Aorta (tissue), 5 donors: ENCODE measurements around the gene MED12L. TPM values are rescaled to one million over a fixed set of nuclear protein-coding genes. Genes with fewer than 3 reads are reported as not detected.

Source experiments
- ATAC-seq: fragments of 200-7000 bp; cut with Tn5 transposase; one replicate; pipeline ENCODE4 v1.9.1; 2022; ENCODE audit warnings: moderate library complexity; ENCODE audit not compliant: low FRiP score
- DNase-seq, 2 donors: peaks; one replicate each; pipeline ENCODE4 v3.0.0-alpha.2; 2020
- H3K27ac ChIP-seq, 2 donors: one replicate each; pipeline ENCODE4 v1.5.1; 2013; ENCODE audit warnings: low read length in 2 of 2, mild to moderate bottlenecking in 2 of 2, moderate library complexity in 2 of 2, control low read depth in 1 of 2, inconsistent platforms in 1 of 2, low read depth in 1 of 2
- H3K27me3 ChIP-seq, 2 donors: one replicate each; pipeline ENCODE4 v1.6.1; 2013; ENCODE audit warnings: control low read depth in 1 of 2, low read length in 1 of 2, mild to moderate bottlenecking in 1 of 2, moderate library complexity in 1 of 2; ENCODE audit not compliant: insufficient read depth in 2 of 2, control insufficient read depth in 1 of 2
- H3K36me3 ChIP-seq, 2 donors: one replicate each; pipeline ENCODE4 v1.6.1; 2013; ENCODE audit warnings: control low read depth in 1 of 2, low read length in 1 of 2, mild to moderate bottlenecking in 1 of 2; ENCODE audit not compliant: insufficient read depth in 2 of 2, control insufficient read depth in 1 of 2
- H3K4me1 ChIP-seq, 2 donors: one replicate each; pipeline ENCODE4 v1.6.1; 2013; ENCODE audit warnings: low read length in 2 of 2, control low read depth in 1 of 2, mild to moderate bottlenecking in 1 of 2, moderate library complexity in 1 of 2; ENCODE audit not compliant: insufficient read depth in 2 of 2, control insufficient read depth in 1 of 2
- H3K4me3 ChIP-seq, 2 donors: one replicate each; pipeline ENCODE4 v1.5.1; 2013; ENCODE audit warnings: low read length in 2 of 2, control low read depth in 1 of 2, mild to moderate bottlenecking in 1 of 2
- H3K9me3 ChIP-seq: one replicate; pipeline ENCODE4 v1.6.1; 2013; ENCODE audit warnings: mild to moderate bottlenecking, low read length; ENCODE audit not compliant: control insufficient read depth
- whole genome bisulfite sequencing, 2 donors: extraction: QIAGEN DNeasy Blood & Tissue Kit; methylation state at CpG; one replicate each; pipeline ENCODE4 v1.1.7; 2013; 5-methylcytosine and 5-hydroxymethylcytosine counted together
- intact Hi-C, 2 donors: fragments of 100-400 bp; cut with DNase I; formaldehyde crosslinking; loops; one replicate each; pipeline versions ENCODE4 v1.14.2 to v1.15.0; 2022
- polyA plus RNA-seq, 2 donors: library from polyadenylated mRNA; stranded (reverse); fragments of 200-250 nt; gene quantifications; one replicate each; pipeline ENCODE4 v1.2.3, GENCODE V29; 2013
- total RNA-seq, 2 donors: library from RNA; stranded (reverse); fragmentation: NEBNext Ultra II Directional; extraction: Animal tissue kit (Norgen Biotek cat#: 25700); gene quantifications; one replicate each; pipeline ENCODE4 v1.2.1, GENCODE V29; 2021
- donor health status: healthy with polysubstance abuse.
- donor health status: Bipolar disorder and iron deficiency.
- donor health status: DM: no; HTN: no; CAD: no.
- donor health status: DM: no; HTN: no; CAD: no.
- donor health status: DM: yes; HTN: yes; CAD: no.

MED12L gene
- total and polyA plus RNA-seq, 4 donors, result 1.1 to 2.3 TPM; not detected in 2

- ATAC-seq (no peak), DNase-seq (no peak)
- 86 to 92% methylated on average over 5 of the region's 5 CpGs for WGBS, 2 donors
- Histone ChIP-seq H3K4me1 (no peaks in the 10 kb centered on the region), H3K27ac (no peak overlapping the region), H3K27me3 (no peaks in the 10 kb centered on the region), H3K4me3 (no peak overlapping the region), H3K36me3 (no peaks in the 10 kb centered on the region), H3K9me3 (no peaks in the 10 kb centered on the region)
- intact Hi-C loops, result no loop called here
Observed at GRCh38 chr3:151265166-151265565, 179.7 kb downstream of the MED12L start.

GRCh38 chr3:151265866-151266265 lies 180.4 kb downstream of the MED12L start:
- Histone ChIP-seq H3K4me1 (peaks cover 0 to 2% of the 10 kb centered on the region in 2 donors), H3K27ac (no peak overlapping the region)

GRCh38 chr3:151267066-151267465 lies 181.6 kb downstream of the MED12L start:
- ATAC-seq, result no peak
- Histone ChIP-seq H3K4me3 (no peak overlapping the region), H3K4me1 (peaks cover 0 to 2% of the 10 kb centered on the region in 2 donors), H3K9me3 (no peaks in the 10 kb centered on the region), H3K36me3 (no peaks in the 10 kb centered on the region), H3K27me3 (no peaks in the 10 kb centered on the region), H3K27ac (no peak overlapping the region)
- no peak for DNase-seq
- intact Hi-C loops, result no loop called here
- 92 to 95% methylated on average over 1 of the region's 1 CpG for WGBS, 2 donors

More at GRCh38 chr3:151265866-151266265, 180.4 kb downstream of the MED12L start:
- no peaks in the 10 kb centered on the region for H3K9me3 ChIP-seq
- no peak for DNase-seq
- WGBS, 2 donors, result 86 to 89% methylated on average over 5 of the region's 5 CpGs
- intact Hi-C loops, result no loop called here
- no peaks in the 10 kb centered on the region for H3K27me3 ChIP-seq
- H3K36me3 ChIP-seq, result no peaks in the 10 kb centered on the region
- no peak overlapping the region for H3K4me3 ChIP-seq
- ATAC-seq, result no peak

GRCh38 chr3:151268267-151269235 lies 183.1 kb downstream of the MED12L start:
- 95% methylated on average over 11 of the region's 11 CpGs for WGBS, 2 donors
- Histone ChIP-seq H3K27ac (no peak overlapping the region), H3K4me1 (peaks cover 0 to 2% of the 10 kb centered on the region in 2 donors), H3K9me3 (no peaks in the 10 kb centered on the region), H3K4me3 (no peak overlapping the region), H3K36me3 (no peaks in the 10 kb centered on the region), H3K27me3 (no peaks in the 10 kb centered on the region)
- ATAC-seq, result no peak
- no peak for DNase-seq
- intact Hi-C loops, result no loop called here

- 7 to 13% methylated on average over 5 of the region's 5 CpGs for WGBS, 2 donors
Observed at GRCh38 chr3:151269631-151270030, 184.2 kb downstream of the MED12L start.

GRCh38 chr3:151275091-151275490 lies 189.6 kb downstream of the MED12L start:
- DNase-seq, result no peak
- H3K9me3 ChIP-seq, result no peaks in the 10 kb centered on the region
- 92 to 93% methylated on average over 5 of the region's 5 CpGs for WGBS, 2 donors
- peaks cover 0 to 2% of the 10 kb centered on the region in 2 donors for H3K4me1 ChIP-seq
- intact Hi-C loops, result loop anchor here in 1 of 2 donors (10.0 kb wide), 1 partner anchor 480 kb away; no protein-coding TSS in a partner anchor
- H3K27me3 ChIP-seq, result no peaks in the 10 kb centered on the region
- no peak for ATAC-seq
- no peak overlapping the region for H3K27ac ChIP-seq
- no peaks in the 10 kb centered on the region for H3K36me3 ChIP-seq
- H3K4me3 ChIP-seq, result no peak overlapping the region

More at GRCh38 chr3:151269631-151270030, 184.2 kb downstream of the MED12L start:
- H3K27me3 ChIP-seq, result no peaks in the 10 kb centered on the region
- ATAC-seq, result no peak
- intact Hi-C loops, result loop anchor here in 1 of 2 donors (10.0 kb wide), 1 partner anchor 475 kb away; no protein-coding TSS in a partner anchor
- no peak overlapping the region for H3K27ac ChIP-seq
- no peaks in the 10 kb centered on the region for H3K36me3 ChIP-seq
- no peak for DNase-seq
- H3K9me3 ChIP-seq, result no peaks in the 10 kb centered on the region
- peaks cover 0 to 2% of the 10 kb centered on the region in 2 donors for H3K4me1 ChIP-seq
- no peak overlapping the region for H3K4me3 ChIP-seq

- Histone ChIP-seq H3K27ac (no peak overlapping the region), H3K4me3 (no peak overlapping the region), H3K27me3 (no peaks in the 10 kb centered on the region), H3K36me3 (no peaks in the 10 kb centered on the region), H3K4me1 (no peaks in the 10 kb centered on the region), H3K9me3 (no peaks in the 10 kb centered on the region)
- ATAC-seq (no peak), DNase-seq (no peak)
- 81 to 85% methylated on average over 2 of the region's 2 CpGs for WGBS, 2 donors
- intact Hi-C loops, result loop anchor here in 1 of 2 donors (10.0 kb wide), 1 partner anchor 481 kb away; no protein-coding TSS in a partner anchor
Observed at GRCh38 chr3:151276038-151276686, 190.7 kb downstream of the MED12L start.

GRCh38 chr3:151276687-151277042 lies 191.2 kb downstream of the MED12L start:
- Histone ChIP-seq H3K4me1 (peaks cover 0 to 1% of the 10 kb centered on the region in 2 donors), H3K4me3 (no peak overlapping the region), H3K36me3 (no peaks in the 10 kb centered on the region), H3K9me3 (no peaks in the 10 kb centered on the region), H3K27me3 (no peaks in the 10 kb centered on the region), H3K27ac (no peak overlapping the region)
- intact Hi-C loops, result loop anchor here in 1 of 2 donors (10.0 kb wide), 1 partner anchor 482 kb away; no protein-coding TSS in a partner anchor
- 91 to 93% methylated on average over 6 of the region's 6 CpGs for WGBS, 2 donors
- ATAC-seq, result peak; percentile 24
- no peak for DNase-seq
